Suprapubic skin (tissue), 4 donors: ENCODE data around the gene CHRD. TPM values are rescaled to one million over a fixed set of nuclear protein-coding genes. Genes with fewer than 3 reads are reported as not detected.

ENCODE experiments used
- DNase-seq, 2 donors: peaks; one replicate each; pipeline ENCODE4 v3.0.0-alpha.2; 2019; ENCODE audit warnings: low spot score in 2 of 2
- H3K27ac ChIP-seq: fragments of 200-600 bp; sonication (generic); one replicate; pipeline ENCODE4 v1.5.1; 2019
- H3K27me3 ChIP-seq: fragments of 200-600 bp; sonication (generic); one replicate; pipeline ENCODE4 v1.5.1; 2019
- H3K36me3 ChIP-seq: fragments of 200-600 bp; sonication (generic); one replicate; pipeline ENCODE4 v1.5.1; 2019
- H3K4me1 ChIP-seq: fragments of 200-600 bp; sonication (generic); one replicate; pipeline ENCODE4 v1.5.1; 2019
- H3K4me3 ChIP-seq: fragments of 200-600 bp; sonication (generic); one replicate; pipeline ENCODE4 v1.5.1; 2019; ENCODE audit warnings: mild to moderate bottlenecking
- H3K9me3 ChIP-seq: fragments of 200-600 bp; sonication (generic); one replicate; pipeline ENCODE4 v1.5.1; 2019
- EP300 ChIP-seq: sonication (generic); formaldehyde crosslinking; IDR thresholded peaks from one replicate; pipeline ENCODE4 v1.6.1; 2017; ENCODE audit warnings: antibody characterized with exemption
- POLR2A ChIP-seq, 2 donors: fragments of 450-650 bp; IDR thresholded peaks; one replicate each; pipeline ENCODE4 v1.6.1; 2017; ENCODE audit warnings: antibody characterized with exemption in 2 of 2, mild to moderate bottlenecking in 2 of 2, moderate library complexity in 2 of 2
- POLR2AphosphoS5 ChIP-seq, 3 donors: sonication (generic); formaldehyde crosslinking; IDR thresholded peaks; one replicate each; pipeline ENCODE4 v1.6.1; 2017; ENCODE audit warnings: antibody characterized with exemption in 3 of 3
- WGBS: methylation state at CpG from one replicate; pipeline ENCODE4 v1.1.5; 2018; 5-methylcytosine and 5-hydroxymethylcytosine counted together
- total RNA-seq, 4 donors: library from RNA; depleted of rRNA; stranded (reverse); fragments of >200 nt; gene quantifications; one replicate each; pipeline ENCODE4 v1.1.0, GENCODE V29; 2016
- TF ChIP-seq, protein P1 (sequence below), 2 donors: fragments of 200-600 bp in 1 of 2; fragments of 450-650 bp in 1 of 2; sonication (generic) in 1 of 2; IDR thresholded peaks; one replicate each; pipeline ENCODE4 v1.5.1; 2016 to 2019; ENCODE audit warnings: antibody characterized with exemption in 2 of 2, mild to moderate bottlenecking in 1 of 2, moderate library complexity in 1 of 2

CHRD gene
- total RNA-seq, 4 donors from 2014 or later = 1.1 to 10.1 (median 4.2) TPM

DNA sequence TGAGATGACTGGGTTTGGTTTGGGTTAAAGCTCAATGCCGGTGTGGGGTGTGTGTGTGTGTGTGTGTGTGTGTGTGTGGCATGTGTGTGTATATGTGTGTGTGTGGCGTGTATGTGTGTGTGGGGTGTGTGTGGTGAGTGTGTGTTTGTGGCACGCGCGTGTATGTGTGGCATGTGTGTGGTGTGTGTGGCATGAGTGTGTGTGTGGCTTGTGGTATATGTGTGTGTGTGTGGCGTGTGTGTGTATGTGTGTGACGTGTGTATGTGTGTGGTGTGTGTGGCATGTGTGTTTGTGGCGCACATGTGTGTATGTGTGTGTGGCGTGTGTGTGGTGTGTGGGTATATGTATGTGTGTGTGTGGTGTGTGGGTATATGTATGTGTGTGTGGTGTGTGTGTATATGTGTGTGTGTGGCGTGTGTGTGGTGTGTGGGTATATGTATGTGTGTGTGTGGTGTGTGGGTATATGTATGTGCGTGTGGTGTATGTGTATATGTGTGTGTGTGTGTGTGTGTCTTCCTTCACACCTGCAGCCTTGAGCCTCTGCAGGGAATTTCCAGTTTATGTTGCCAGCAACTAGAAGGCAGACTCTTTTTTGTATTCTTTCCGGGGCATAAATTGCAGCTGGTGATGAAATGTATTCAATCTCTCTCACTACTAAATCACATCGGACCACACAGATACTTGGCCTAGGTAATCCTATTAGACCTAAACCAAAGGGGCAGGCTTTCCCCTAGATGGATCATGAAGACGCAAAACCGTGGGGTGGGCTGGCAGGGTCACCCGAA lies 34.8 kb downstream of the CHRD start:
- no peak overlapping the region for H3K4me3 ChIP-seq
- WGBS = 73% methylated on average over 16 of the region's 16 CpGs
- H3K36me3 ChIP-seq = no peaks in the 10 kb centered on the region
- no peaks in the 10 kb centered on the region for H3K4me1 ChIP-seq
- TF ChIP-seq POLR2AphosphoS5 (IDR thresholded peaks at IDR 0.05) (no peak), POLR2A (IDR thresholded peaks at IDR 0.05) (no peak), EP300 (no peak)
- TF ChIP-seq, protein P1, sequence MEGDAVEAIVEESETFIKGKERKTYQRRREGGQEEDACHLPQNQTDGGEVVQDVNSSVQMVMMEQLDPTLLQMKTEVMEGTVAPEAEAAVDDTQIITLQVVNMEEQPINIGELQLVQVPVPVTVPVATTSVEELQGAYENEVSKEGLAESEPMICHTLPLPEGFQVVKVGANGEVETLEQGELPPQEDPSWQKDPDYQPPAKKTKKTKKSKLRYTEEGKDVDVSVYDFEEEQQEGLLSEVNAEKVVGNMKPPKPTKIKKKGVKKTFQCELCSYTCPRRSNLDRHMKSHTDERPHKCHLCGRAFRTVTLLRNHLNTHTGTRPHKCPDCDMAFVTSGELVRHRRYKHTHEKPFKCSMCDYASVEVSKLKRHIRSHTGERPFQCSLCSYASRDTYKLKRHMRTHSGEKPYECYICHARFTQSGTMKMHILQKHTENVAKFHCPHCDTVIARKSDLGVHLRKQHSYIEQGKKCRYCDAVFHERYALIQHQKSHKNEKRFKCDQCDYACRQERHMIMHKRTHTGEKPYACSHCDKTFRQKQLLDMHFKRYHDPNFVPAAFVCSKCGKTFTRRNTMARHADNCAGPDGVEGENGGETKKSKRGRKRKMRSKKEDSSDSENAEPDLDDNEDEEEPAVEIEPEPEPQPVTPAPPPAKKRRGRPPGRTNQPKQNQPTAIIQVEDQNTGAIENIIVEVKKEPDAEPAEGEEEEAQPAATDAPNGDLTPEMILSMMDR (IDR thresholded peaks at IDR 0.05) = no peak
- no peak for DNase-seq
- no peaks in the 10 kb centered on the region for H3K27me3 ChIP-seq
- no peaks in the 10 kb centered on the region for H3K9me3 ChIP-seq
- no peak overlapping the region for H3K27ac ChIP-seq

DNA sequence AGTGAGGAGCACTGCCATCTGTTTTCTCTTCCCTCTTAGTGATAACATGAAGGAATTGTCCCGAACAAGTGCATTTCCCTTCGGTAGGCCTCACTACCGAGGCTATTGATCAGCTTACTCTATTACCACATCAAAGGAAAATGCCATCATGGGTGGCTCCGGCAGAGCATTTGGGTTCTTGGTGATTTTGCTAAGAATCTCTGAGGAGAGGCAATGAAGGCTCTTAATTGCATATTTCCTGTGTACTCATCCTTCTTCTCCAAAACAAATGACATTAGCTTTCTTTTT lies 35.3 kb downstream of the CHRD start:
- 77% methylated on average over 4 of the region's 4 CpGs for WGBS
- Histone ChIP-seq H3K27ac (no peak overlapping the region), H3K9me3 (no peaks in the 10 kb centered on the region), H3K4me1 (no peaks in the 10 kb centered on the region), H3K4me3 (no peak overlapping the region), H3K27me3 (no peaks in the 10 kb centered on the region), H3K36me3 (no peaks in the 10 kb centered on the region)
- no peak for DNase-seq
- TF ChIP-seq POLR2AphosphoS5 (IDR thresholded peaks at IDR 0.05) = no peak
- TF ChIP-seq, protein P1 (IDR thresholded peaks at IDR 0.05) = no peak

GRCh38 chr3:184417619-184418327 lies 37.9 kb downstream of the CHRD start:
- DNase-seq = peak; percentile 85
- no peak overlapping the region for H3K4me3 ChIP-seq
- no peaks in the 10 kb centered on the region for H3K4me1 ChIP-seq
- TF ChIP-seq, protein P1 (IDR thresholded peaks at IDR 0.05) = peak; percentile 89 to 92
- no peak for TF ChIP-seq POLR2A (IDR thresholded peaks at IDR 0.05)
- WGBS = 34% methylated on average over 10 of the region's 14 CpGs
- H3K27ac ChIP-seq = no peak overlapping the region
- H3K9me3 ChIP-seq = no peaks in the 10 kb centered on the region
- no peaks in the 10 kb centered on the region for H3K27me3 ChIP-seq
- no peaks in the 10 kb centered on the region for H3K36me3 ChIP-seq

GRCh38 chr3:184419171-184419570 lies 39.3 kb downstream of the CHRD start:
- no peak for DNase-seq

GRCh38 chr3:184423561-184423960 lies 43.7 kb downstream of the CHRD start:
- Histone ChIP-seq H3K9me3 (no peaks in the 10 kb centered on the region), H3K4me3 (no peak overlapping the region), H3K27me3 (no peaks in the 10 kb centered on the region), H3K36me3 (no peaks in the 10 kb centered on the region), H3K27ac (no peak overlapping the region), H3K4me1 (peaks cover 12% of the 10 kb centered on the region)
- no peak for DNase-seq
- WGBS = 85% methylated on average over 3 of the region's 3 CpGs
- TF ChIP-seq POLR2AphosphoS5 (IDR thresholded peaks at IDR 0.05) (no peak), POLR2A (IDR thresholded peaks at IDR 0.05) (no peak), EP300 (no peak)
- TF ChIP-seq, protein P1 (IDR thresholded peaks at IDR 0.05) = no peak

More at GRCh38 chr3:184419171-184419570, 39.3 kb downstream of the CHRD start:
- Histone ChIP-seq H3K27ac (no peak overlapping the region), H3K9me3 (no peaks in the 10 kb centered on the region), H3K36me3 (no peaks in the 10 kb centered on the region), H3K27me3 (no peaks in the 10 kb centered on the region), H3K4me1 (no peaks in the 10 kb centered on the region), H3K4me3 (no peak overlapping the region)
- TF ChIP-seq EP300 (no peak), POLR2A (IDR thresholded peaks at IDR 0.05) (no peak), POLR2AphosphoS5 (IDR thresholded peaks at IDR 0.05) (no peak)
- TF ChIP-seq, protein P1 (IDR thresholded peaks at IDR 0.05) = no peak
- 80% methylated on average over 5 of the region's 5 CpGs for WGBS
